Ovary (tissue), 3 donors: Measurements from ENCODE around the gene PSME4.

Source experiments
- CTCF ChIP-seq, 3 donors: fragments of 450-650 bp in 2 of 3; fragments of 200-600 bp in 1 of 3; IDR thresholded peaks; one replicate each; pipeline versions ENCODE4 v1.5.1 to v1.8.0; 2016 to 2022; ENCODE audit warnings: antibody characterized with exemption in 3 of 3, mild to moderate bottlenecking in 1 of 3
- POLR2A ChIP-seq: fragments of 450-650 bp; IDR thresholded peaks from one replicate; pipeline ENCODE4 v1.6.1; 2017; ENCODE audit warnings: antibody characterized with exemption, mild to moderate bottlenecking, moderate library complexity
- donor health status: DM: no; HTN: no; CAD: no.

- TF ChIP-seq CTCF (IDR thresholded peaks at IDR 0.05) (no peak), POLR2A (no peak)
Measured at GRCh38 chr2:53960476-53960875, 10.3 kb downstream of the PSME4 start.
